H1 (cell line): ENCODE results near the gene RPS6KA2. TPM values are rescaled to one million over a fixed set of nuclear protein-coding genes. Genes with fewer than 3 reads are reported as not detected.

Experiments
- HDAC6 ChIP-seq: IDR thresholded peaks from one replicate; pipeline ENCODE4 v1.7.1; 2012; ENCODE audit warnings: low read depth, mild to moderate bottlenecking, inconsistent platforms, low read length, moderate library complexity
- JUN ChIP-seq: IDR thresholded peaks from 2 replicates; pipeline ENCODE4 v1.6.1; 2011; ENCODE audit warnings: low read depth, mild to moderate bottlenecking, improper control_type of control experiment, low read length
- JUND ChIP-seq: IDR thresholded peaks from 2 replicates; pipeline ENCODE4 v1.6.1; 2011; ENCODE audit warnings: mild to moderate bottlenecking, improper control_type of control experiment, low read length
- polyA plus RNA-seq, 7 experiments: library from polyadenylated mRNA; depleted of rRNA in 3 of 7; stranded (reverse) in 5 of 7; unstranded in 2 of 7; fragments of >200 nt in 5 of 7; fragments of 200-250 nt in 2 of 7; gene quantifications; 1 replicate in 5 of 7; 2 replicates in 1 of 7; 4 replicates in 1 of 7; pipeline versions ENCODE4 v1.2.1 to v1.2.3, GENCODE V29; 2011 to 2013; ENCODE audit warnings: missing spikeins in 2 of 7, mixed read lengths in 2 of 7
- total RNA-seq: library from RNA; stranded (reverse); fragmentation: NEBNext Ultra II Directional; extraction: Animal tissue kit (Norgen Biotek cat#: 25700); gene quantifications from 2 replicates; pipeline ENCODE4 v1.2.1, GENCODE V29; 2021

RPS6KA2 gene
- total and polyA plus RNA-seq, 2 of the 8 experiments (the other 6 are each of a cell fraction or from before 2014, with no cell fraction given) = 8.8 to 25.7 TPM

DNA sequence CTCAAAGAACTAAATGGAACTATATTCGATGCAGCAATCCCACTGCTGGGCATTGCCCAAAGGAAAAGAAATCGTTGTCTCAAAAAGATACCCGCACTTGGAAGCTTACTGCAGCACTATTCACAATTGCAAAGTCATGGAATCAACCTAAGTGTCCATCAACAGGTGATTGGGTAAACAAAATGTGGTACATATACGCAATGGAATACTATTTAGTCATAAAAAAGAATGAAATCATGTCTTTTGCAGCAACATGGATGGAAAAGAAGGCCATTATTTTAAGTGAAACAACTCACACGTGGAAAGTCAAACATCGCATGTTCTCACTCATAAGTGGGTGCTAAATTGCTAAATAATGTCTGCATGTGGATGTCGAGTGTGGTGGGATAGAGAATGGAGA is 173.4 kb downstream of the RPS6KA2 start (continued):
- TF ChIP-seq JUND (no peak), JUN (no peak), HDAC6 (no peak)
